Stimulated activated CD4-positive, alpha-beta T cell treated with anti-CD3 and anti-CD28 coated beads, Interleukin-4, amount 100 ng/mL, for 24 hours (primary cell): ENCODE data around the gene DMXL1.
"Not testable (repeated sequence)": the region's sequence is repeated elsewhere in the genome, so short reads cannot be mapped to it uniquely, and the experiment has no call there.

Experiments
- DNase-seq: peaks from one replicate; pipeline ENCODE4 v3.0.0-alpha.2; 2020

DMXL1 gene

DNA sequence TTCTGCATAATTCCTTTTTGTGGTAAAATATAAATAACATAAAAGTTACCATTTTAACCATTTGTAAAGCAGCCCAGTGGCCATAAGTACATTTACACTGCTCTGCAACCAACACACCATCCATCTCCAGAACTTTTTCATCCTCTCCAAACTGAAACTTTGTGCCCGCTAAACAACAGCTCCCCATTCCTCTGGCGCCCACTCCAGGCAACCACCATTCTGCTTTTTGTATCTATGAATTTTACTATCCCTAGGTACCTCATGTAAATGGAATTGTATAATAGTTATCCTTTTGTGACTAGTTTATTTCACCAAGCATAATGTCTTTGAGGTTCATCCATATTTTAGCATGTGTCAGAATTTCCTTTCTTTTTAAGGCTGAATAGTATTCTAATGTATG is 141.1 kb downstream of the DMXL1 start:
- DNase-seq = no peak

- no peak for DNase-seq
These were observed 141.8 kb downstream of the DMXL1 start for GRCh38 chr5:119212676-119213075.

GRCh38 chr5:119217183-119217582 is 146.3 kb downstream of the DMXL1 start:
- DNase-seq = no peak

GRCh38 chr5:119218830-119219782 is 148.2 kb downstream of the DMXL1 start:
- DNase-seq = no peak

DNA sequence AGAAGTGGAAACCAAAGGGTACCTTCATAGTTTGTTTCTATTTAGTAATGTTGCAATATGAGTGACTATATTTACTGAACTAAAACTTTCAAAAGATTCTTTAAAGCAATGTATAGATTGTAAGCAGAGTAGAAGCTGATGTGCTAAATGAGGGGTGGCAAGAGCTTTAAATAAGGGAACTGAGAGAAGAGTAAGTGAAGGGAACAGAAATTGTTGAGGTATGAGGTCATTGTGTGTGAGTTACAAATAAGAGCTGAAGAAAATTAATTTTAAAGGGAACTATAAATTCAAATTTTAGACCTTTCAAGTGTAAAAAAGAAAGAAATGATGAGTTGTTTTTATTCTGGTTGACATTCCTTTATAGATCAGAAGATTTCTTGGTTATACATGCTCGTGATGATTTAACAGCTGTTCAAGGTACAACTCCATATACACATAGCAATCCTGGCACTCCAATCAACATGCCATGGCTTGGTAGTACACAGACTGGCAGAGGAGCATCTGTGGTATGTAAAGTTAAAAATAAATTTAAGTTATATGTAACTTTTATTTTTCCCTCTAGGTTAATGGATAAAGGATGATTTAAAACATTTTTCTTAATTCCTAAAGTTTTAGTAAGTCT is 149.8 kb downstream of the DMXL1 start:
- no peak for DNase-seq

DNA sequence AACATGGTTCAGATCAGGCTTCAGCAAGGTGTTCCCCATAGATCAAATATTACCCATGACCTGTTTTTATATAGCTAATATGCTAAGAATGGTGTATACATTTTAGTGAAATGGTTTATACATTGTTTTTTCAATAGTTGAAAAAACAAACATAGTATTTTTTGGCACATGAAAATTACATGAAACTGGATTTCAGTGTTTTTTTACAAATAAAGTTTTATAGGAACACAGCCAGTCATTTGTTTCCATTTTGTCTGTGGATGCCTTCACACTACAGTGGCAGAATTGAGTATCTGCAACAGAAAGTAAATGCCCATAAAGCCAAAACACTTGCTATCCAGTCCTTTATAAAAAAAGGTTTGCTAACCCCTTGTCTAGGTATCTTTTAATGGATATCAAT is 150.4 kb downstream of the DMXL1 start:
- DNase-seq = no peak

- DNase-seq = no peak
These were observed 159.1 kb downstream of the DMXL1 start for GRCh38 chr5:119229950-119230349.

DNA sequence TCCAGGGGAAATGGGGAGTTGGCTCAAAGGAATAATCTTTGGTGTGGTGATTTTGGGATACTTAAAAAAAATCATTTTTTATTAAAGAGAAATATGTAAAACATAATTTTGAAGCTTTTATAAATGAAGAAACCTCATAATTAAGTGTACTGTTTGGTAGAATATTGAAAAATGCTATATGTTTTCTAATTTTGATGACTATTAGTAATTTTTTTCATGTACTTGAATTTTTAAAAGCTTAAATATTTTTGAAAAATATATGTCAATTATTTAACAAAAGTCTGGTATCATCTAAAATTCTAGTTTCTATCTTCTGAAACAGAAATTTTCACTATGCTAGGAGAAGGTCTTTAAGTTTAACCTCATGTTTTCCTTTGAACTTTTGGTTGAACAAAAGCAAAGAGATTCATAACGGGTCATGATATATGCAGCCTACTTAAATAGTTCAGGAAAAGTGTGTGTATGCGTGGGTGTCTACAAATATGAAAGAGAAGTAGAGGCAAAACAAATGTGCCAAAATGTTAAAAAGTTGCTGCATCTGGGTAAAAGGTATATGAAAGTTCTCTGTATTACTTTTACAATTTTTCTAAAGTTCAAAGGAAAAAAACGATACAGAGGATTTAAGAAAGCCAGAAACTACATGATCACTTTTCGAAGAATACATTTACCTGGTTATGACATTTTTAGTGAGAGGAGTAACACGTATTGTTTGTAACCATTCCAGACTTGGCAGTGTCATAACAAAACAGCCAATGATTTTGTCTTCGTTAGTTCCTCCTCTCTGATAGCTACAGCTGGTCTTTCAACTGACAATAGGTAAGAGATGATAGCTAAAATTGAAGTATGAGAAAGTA is 167.6 kb downstream of the DMXL1 start:
- DNase-seq = no peak

DNA sequence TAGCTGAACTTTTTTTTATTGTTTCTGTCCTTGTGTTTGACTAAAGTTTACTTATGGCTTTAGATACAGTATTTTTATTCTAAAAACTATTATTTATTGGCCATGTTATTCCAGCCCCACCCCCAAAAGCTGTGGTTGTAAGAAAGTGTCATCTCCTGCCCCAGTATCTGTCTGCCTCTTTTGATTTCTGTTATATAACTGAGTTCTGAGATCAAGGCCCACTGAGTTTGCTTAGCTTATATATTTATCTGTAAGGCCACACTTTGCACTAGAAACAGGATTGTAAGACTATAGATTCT is 168.2 kb downstream of the DMXL1 start:
- DNase-seq = no peak

- not testable (repeated sequence) for DNase-seq
These were observed 168.9 kb downstream of the DMXL1 start for GRCh38 chr5:119239826-119240225.

GRCh38 chr5:119243888-119244287 is 173.0 kb downstream of the DMXL1 start:
- no peak for DNase-seq

GRCh38 chr5:119250946-119251901 is 180.3 kb downstream of the DMXL1 start:
- no peak for DNase-seq

GRCh38 chr5:119255571-119256356 is 184.9 kb downstream of the DMXL1 start:
- DNase-seq = no peak

- DNase-seq = no peak
These were observed 186.7 kb downstream of the DMXL1 start for GRCh38 chr5:119257613-119258012.

DNA sequence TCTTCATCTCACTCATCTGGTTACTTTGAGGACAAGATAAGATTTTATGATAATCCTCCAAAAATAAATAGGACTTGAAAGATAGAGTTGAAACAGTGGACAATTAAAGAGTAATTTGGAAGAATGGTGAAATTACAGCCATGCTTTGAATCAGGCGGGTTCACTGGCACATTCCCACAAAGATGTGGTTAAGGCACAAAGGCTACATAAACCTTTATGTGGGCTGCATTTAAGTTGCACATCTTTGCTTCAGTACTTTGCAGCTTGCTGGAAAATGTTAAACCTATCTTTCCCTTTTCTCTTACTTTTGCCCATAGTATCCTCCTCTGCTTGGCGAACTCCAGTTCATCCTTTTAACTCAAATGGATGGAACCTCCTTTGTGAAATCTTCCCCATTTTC is 192.8 kb downstream of the DMXL1 start:
- no peak for DNase-seq

- DNase-seq = no peak
These were observed 193.3 kb downstream of the DMXL1 start for GRCh38 chr5:119264186-119264585.

DNA sequence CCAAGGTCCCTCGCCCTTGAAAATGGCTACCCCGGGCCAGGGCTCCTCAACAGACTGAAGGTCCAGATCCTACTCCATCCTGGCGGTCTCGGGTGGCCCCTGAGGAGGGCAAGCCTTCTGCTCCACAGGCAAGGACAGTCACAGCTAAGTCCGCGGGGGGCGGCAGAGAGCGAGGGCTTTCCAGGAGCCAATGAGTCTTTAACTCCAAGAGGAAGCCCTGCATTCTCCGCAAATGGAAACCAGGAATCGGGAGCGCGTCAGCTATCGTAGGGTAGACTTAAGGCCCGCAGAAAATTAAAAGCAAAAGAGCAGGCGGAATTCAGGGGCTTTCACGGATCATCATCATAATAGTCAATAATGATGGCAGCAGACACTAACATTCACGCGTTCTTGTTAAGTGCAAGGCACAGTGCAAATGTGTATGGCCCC is 197.1 kb downstream of the DMXL1 start:
- peak; percentile 88 for DNase-seq

GRCh38 chr5:119268387-119269060 is 197.6 kb downstream of the DMXL1 start:
- peak; percentile 97 for DNase-seq

DNA sequence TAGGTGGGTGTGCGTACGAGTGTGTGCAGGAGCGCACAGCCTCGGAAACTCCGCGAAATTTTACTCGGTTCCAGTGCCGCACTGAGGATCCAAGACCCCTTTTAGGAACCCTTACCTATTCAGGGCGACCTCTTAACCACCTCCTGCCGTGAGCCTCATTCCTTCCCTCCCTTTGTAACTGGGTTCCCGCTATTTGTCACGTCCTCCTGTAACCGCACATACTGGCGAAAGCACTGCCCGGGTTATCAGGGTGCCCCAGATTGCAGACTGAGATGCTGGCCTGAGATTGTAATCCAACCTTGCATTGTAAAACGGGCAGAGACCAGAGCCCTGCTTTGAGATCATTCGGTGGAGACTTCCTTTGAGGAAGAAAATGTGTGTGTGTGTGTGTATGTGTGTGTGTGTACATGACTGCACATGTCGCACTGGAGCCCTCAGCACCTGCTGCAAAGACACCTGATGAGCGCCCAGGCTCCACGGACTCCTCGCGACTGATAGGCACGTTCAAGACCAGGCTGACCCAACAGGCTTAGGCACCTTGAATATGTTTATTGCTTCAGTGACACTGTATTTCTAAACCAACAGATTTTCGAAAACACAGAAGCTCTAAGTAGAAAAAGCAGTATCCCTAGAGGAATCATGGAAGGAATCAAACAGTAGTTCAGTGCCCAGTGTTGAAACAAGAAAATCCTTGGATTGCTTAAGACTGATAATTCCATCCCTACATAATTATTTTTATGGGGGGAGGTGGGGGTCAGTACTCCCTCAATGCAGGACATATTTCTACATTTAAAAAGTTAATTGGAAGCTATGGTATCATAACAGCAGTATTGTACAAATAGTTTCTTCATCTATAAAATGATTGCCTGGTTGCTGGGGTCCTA is 198.4 kb downstream of the DMXL1 start:
- peak; percentile 50 for DNase-seq

DNA sequence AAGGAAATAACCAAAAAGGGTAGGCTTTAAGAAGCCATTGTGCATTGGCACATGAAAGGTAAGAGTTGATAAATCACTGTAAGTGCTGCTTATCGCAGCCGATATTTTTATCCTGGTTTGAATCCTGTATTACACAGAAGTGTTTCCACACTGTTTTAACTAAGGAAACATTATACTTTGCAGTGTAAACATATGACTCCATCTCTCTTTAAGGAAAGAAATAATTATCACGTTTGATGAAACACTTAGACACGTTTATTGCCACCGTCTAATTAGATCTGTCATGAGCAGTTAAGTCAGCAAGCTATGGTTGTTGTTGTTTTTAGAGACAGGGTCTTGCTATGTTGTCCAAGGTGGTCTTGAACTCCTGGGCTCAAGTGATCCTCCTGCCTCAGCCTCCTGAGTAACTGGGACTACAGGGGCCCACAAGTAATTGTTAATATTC is 199.3 kb downstream of the DMXL1 start:
- no peak for DNase-seq
